Keratinocyte (primary cell): ENCODE measurements around the gene PHF3.

Experiments
- EZH2 ChIP-seq: IDR thresholded peaks from one replicate; pipeline ENCODE4 v1.6.1; 2012; ENCODE audit warnings: inconsistent platforms, mild to moderate bottlenecking, low read length, moderate library complexity
- TF ChIP-seq, protein P1 (sequence below), 3 experiments: IDR thresholded peaks in 1 of 3; conservative IDR thresholded peaks in 1 of 3; optimal IDR thresholded peaks in 1 of 3; 2 replicates in 2 of 3; 3 replicates in 1 of 3; pipeline versions ENCODE3 to v1.5.1; 2011; ENCODE audit warnings: low read length in 3 of 3, mild to moderate bottlenecking in 3 of 3, moderate library complexity in 2 of 3, control low read depth in 1 of 3, inconsistent platforms in 1 of 3; ENCODE audit not compliant: insufficient read depth in 2 of 3; ENCODE audit errors: extremely low read depth in 1 of 3

DNA sequence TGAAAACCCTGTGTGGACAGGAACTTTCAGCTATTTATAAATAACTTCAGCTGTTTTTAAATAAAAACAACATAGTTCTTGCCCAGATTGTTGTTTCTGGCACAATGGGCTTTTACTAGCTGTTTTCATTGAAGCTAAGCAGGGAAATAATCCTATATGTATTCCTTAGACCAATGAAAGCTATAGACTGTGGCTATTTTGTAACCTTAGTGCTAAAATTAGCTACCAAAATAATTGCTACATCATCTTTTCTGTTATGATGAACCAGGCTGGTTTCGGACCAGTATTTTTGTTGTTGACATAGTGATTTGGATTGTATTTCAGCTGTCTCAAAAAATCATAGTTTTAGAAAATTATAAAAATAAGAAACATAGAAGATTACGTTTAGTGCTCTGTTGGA lies 13.7 kb downstream of the PHF3 start:
- TF ChIP-seq, protein P1, sequence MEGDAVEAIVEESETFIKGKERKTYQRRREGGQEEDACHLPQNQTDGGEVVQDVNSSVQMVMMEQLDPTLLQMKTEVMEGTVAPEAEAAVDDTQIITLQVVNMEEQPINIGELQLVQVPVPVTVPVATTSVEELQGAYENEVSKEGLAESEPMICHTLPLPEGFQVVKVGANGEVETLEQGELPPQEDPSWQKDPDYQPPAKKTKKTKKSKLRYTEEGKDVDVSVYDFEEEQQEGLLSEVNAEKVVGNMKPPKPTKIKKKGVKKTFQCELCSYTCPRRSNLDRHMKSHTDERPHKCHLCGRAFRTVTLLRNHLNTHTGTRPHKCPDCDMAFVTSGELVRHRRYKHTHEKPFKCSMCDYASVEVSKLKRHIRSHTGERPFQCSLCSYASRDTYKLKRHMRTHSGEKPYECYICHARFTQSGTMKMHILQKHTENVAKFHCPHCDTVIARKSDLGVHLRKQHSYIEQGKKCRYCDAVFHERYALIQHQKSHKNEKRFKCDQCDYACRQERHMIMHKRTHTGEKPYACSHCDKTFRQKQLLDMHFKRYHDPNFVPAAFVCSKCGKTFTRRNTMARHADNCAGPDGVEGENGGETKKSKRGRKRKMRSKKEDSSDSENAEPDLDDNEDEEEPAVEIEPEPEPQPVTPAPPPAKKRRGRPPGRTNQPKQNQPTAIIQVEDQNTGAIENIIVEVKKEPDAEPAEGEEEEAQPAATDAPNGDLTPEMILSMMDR (optimal IDR thresholded peaks at IDR 0.05 in 1 of 3, IDR thresholded peaks at IDR 0.05 in 1 of 3, conservative IDR thresholded peaks at IDR 0.05 in 1 of 3; ENCODE audit: extremely low read depth in 1 of 3, insufficient read depth in 2 of 3, low read length in 3 of 3): no peak
- TF ChIP-seq EZH2: no peak
